GM21447 (cell line): ENCODE measurements around the gene SLC22A12.

ENCODE experiments used
- ATAC-seq: cut with Tn5 transposase; IDR thresholded peaks from one replicate; pipeline ENCODE4 v1.9.1; 2021; ENCODE audit not compliant: unreplicated experiment

The SLC22A12 gene

DNA sequence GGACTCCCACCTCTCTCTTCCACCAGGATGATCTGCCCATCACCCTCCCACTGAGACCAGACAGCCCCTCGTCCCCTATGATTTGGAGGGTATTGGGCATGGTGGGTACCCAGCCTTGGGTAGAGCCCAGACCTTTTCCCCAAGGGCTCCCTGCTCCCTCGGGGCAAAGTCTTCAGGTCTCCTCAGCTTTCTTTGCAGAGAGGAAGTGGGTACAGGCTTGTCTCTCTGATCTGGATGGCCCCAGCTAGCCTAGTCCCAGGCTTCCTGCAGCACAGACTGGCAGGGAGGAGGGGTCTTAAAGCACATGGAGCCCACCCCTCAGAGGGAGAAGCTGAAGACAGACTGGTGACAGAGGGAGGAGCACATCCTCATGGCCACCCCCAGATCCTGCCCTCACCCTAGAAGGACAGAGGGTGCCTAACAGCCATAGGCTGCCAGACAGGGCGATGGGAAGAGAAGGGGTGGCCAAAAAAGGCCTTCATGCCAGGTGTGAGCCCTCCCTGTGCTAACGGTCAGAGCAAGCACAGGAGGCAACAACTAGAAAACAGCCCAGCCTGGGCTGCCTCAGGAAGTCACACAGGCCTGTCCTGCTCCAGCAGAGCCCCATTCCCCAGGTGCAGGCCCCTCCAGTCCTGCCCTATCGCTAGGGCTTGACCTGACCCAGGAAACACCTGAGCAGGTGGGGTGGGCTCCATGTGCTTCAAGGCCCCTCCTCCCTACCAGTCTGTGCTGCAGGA is 30.4 kb downstream of the SLC22A12 start:
- ATAC-seq = no peak

DNA sequence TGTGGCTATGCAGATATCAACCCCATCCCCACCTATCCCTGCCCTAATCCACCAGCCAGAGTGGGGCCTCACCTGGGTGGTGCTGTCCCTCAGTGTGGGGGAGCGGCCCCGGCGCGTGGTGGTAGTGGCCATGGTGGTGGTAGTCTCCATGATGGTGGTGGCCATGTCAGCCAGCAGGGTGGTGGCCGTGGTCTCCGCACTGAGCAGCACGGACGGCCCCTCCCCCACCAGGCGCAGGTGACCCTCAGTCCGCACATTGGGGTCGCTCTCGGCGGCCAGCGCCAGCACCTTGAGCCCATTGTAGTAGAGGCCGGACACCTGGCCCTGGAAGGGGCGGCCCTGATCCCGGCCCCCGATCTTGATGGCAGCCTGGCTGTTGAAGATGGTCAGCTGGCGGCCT is 31.7 kb downstream of the SLC22A12 start:
- ATAC-seq = no peak

DNA sequence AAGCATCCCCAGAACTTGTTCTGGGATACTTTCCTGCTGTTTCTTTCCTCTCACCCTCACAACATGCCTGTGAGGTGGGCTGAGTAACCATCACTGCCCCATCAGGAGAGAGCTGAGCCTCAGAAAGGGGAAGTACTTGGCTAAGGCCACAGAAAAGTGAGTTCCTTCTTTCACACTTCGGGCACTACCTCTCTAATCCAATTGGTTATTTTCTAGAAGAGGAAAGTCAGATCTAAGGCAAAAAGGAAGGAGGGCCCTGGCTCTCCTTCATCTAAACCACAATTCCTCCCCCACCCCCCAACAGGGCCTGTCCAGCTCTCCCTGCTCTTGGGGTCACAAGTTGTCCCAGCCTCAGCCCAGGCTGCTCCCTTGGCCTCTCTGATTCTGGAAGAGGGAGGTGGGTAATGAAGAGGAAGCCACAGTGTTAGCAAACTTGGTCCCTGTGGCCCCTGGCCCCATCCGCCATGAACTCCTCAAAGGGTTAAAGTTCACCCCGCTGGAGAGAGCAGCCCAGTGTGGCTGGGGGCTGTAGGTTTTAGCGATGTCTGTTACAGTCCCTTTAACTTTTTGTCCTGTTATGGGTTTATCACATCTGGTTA is 34.0 kb downstream of the SLC22A12 start:
- no peak for ATAC-seq

DNA sequence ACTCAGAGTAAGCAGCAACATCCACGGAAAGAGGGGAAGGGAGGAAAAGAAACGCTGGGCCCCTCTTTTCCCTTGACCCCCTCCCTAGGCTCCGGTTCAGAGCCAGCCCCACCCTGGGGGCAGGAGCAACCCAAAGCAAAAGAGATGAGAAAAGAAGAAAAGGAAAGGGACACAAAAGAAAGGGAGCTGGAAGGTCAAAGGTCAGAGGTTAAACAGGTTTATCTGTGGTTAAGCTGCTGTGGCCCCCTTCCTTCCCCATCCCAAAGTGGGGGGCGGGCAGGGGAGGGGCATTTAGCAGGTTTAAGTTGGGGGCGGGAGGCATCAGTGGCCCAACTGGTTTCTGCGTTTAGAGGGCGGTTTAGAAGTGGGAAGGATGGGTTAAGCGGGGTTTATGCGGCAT is 35.6 kb downstream of the SLC22A12 start:
- no peak for ATAC-seq

DNA sequence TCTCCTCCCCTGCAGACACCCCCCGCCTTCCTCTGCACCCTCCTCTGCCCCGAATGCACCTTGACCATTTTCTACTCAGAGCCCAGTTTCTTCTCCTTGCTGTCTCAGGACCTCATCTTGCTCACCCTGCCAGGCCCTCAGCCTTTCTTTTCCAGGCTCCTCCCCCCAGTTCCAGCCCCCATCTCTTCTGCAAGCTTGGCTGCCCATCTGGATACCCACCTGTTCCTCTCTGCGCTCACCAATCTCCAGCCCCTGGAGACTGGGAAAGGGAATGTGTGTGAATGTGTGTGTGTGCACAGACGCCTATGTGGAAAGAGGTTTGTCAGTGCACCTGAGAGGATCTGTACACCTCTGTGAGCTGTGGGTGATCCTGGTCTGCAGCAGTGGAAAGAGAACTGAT is 36.4 kb downstream of the SLC22A12 start:
- ATAC-seq = no peak

DNA sequence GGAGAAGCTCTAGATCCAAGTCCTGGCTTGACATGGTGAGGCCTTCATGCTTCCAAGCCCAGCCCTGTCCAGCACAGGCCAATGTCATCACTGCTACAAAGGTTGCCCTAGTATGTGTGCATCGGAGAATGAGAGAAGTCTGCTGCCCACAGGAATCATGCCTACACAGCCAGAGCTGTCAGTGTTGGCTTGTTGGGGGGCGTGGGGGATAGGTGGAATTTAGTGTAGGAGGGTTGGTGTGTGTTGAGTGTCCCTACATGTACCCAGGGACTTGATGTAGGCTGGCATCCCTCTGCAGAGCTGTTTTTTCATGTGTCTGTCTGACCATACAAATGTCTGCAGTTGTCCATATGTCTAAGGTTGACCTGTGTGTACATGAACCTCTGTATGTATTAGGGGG is 37.6 kb downstream of the SLC22A12 start:
- ATAC-seq = no peak

DNA sequence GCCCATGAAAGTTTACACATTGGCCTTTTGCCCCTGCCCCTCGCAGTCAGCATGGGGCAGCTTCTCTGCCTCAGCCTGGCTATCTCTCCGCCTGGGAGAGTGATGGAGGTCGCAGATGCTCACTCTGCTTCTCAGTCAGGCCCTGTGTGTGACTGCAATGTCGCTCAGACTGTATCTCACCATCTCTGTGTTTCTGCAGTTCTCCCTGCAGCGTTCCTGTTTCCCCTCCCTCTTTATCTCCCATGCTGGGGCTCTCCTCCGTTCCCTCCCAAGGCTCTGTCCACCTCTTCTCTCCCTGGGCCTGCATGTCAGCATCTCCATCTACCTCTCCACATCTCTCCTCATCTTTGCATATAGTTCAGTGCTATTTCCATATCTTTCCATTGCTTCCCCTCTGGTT is 38.1 kb downstream of the SLC22A12 start:
- ATAC-seq = no peak

DNA sequence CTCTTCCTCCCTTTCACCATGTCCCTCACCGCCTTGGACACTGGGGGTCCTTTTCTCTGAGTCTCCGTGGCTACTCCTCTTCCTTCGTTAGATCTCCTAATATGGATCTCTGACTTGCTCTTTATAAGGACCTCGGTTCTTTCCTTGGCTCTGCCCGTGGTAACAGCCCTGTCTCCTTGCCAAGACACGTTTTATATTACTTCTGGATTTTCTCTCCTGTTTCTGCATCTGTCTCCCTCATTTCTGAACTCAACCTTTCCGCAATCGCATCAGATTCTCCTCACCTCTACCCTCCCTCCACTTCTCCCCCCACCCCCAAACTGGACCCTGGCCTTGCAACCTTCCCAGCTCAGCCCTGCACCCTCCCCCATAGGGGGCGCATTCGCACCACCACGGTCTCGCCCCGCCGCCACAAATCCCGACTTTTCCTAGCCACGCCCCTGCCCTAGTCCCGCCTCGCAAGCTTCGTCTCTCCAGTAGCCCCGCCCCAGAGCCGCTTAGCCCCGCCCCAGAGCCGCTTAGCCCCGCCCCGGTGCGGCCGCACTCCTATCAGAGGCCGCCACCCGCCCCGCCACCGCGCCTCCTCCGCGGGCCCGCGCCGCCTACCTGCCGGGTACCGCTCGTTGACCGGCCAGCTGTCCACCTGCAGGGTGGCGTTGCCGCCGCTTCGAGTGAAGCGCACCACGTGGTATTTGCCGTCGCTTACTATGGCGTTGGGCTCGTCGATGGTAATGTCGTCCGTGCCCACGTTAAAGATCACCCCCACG is 39.0 kb downstream of the SLC22A12 start:
- no peak for ATAC-seq

DNA sequence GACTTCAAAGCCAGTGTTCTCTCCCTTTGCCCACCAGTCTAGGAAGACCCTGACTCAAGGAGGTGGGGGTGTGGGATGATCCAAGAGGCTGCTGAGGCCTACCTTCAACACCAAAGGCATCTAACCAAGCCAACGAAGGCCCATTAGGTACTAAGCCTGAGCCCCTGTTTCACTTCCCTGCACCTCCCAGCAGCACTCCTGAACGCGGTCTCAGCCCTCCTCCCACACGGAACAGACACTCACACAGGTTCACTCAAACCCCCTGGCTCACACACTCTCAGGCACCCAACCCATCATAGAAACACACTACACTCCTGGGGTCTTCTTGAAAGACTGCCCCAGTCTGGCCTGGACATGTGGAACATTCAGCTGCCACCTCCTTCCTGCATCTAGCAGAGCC is 40.7 kb downstream of the SLC22A12 start:
- ATAC-seq = no peak

DNA sequence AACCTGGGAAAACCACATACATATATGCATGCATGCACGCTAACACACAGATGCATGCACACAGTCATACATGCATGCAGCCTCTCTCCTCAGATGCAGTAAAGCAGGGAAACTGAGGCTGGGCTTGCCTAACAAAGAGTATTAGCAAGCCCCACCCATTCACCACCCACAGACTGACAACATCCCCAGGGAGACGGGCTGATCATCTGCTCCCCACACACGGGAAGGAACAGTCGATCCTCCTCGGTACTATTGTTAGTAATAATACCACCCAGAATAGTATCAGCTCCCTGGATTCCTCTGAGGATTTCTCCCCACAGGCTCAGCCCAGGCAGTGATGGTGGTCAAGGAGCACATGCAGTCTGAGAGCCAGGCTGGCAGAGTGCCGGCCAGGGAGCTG is 41.2 kb downstream of the SLC22A12 start:
- no peak for ATAC-seq

DNA sequence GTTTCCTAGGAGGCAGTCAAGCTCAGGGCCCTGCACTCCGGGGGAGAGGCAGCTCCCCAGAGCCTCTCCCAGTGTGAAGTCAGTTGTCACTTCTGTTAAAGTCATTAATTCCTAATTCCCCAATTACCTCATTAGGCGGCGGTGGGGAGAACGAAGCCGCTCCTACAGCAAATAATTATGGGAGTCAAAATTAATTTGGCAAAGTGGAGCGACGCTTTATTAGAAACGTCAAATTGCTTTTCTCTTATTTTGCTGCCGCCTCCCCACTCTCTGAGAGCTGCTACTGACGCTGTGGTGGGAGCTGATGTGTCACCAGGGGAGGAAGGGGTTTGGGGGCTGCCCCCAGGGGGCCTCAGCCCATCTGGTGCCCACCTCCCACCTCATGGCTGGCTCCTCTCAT is 41.6 kb downstream of the SLC22A12 start:
- no peak for ATAC-seq

DNA sequence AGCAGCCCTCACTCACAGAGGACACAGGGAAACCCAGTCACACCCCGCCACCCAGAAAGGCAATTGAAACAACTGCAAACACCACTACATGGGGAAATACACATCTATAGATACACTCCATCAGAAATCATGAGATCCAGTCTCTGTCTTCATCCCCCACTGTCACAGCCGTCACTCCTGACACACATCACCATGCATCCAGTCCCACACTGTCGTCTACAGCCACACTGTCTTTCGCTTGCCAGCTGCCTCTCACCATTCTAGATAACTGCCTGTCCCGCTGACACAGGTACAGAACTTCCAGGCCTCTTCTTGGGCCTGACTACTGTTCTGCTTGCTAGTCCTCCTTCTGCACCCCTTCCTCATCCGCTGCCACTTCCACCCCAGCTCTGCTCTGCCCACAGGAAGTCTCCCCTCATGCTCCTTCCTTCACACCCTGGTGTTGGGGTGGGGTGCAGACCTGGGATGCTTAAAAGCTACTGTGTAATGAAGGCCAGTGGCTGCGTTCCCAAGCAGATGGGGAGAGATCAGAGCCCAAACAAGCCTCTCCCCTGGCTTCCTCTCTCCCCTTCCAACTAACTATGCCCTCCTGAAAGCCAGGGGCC is 42.6 kb downstream of the SLC22A12 start:
- ATAC-seq = no peak

DNA sequence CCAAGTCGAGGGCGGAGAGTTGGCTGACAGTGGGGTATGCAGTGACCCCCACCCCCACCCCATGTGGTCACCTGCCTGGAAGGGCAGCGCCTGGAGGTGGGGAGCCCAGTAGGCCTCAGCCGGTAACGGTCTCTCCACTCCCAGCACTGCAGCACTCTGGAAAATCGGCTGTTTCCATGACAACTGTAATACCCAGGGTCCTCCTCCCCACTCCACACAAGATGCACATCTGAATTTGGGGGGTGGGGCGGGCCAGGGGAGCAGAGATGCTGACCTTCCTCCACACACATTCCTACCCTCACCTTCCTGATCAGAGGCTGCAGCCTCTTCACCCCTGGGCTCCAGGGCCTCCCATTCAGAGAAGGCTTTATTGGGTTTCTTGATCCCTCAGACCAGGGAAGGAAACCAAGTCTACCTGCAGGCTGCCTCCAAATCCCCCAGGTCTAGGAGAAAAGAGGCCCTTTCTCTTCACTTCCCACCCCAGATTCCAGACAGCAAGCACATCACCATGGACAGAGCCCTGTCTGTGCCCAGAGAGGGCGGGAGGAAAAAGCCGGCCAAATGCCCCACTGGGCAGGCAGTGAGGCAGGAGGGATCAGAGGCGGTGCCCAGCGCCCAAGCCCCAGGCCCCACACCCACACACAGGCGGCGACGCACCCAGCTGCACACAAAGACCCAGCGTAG is 46.5 kb downstream of the SLC22A12 start:
- no peak for ATAC-seq

DNA sequence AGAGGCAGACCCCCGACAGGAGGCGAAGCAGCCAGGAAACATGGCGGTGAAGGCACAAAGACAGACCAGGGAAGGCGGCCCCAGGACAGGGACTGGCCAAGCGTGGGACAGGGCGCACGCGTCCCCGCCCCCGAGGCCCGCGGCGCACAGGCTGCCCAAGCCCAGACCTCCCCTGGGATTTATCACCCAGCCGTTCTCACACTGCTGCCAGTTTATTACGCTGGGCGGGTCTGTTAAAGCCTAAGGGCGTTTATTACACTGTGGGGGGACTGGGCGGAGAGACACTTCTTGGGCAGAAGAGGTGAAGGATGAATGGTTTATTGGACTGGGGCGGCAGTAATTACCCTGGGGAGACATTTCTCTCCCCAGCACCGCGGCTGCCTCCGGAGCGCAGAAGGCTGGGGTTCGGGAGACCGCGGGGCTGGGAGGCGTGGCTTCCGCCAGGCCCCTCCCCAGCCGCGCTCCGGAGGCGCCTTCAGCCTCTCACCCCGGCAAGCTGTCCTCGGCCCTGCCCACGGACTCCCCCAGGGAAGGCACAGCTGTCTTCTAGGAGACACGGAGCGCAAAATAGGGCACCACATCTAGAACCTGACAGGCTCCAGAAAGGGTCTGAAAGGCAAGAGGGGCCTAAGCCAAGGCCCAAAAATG is 47.1 kb downstream of the SLC22A12 start:
- ATAC-seq = no peak

DNA sequence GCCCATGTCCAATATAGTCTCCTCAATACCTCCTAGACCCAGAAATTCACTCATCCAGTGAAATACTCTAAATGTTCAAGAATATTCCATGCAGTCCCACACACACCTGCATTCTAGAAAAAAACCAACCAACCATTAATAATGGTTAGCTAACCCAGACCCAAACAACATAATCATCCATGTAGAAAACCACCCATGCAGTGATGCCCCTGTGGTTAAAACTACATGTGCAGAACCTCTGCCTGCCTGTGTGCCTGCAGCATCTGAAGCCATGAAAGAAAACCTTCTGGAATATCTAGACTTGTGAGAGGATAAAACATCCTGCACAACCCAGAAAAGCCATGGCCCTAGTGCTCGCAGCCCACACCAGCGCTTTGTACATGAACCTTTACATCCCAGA is 47.8 kb downstream of the SLC22A12 start:
- ATAC-seq = no peak

DNA sequence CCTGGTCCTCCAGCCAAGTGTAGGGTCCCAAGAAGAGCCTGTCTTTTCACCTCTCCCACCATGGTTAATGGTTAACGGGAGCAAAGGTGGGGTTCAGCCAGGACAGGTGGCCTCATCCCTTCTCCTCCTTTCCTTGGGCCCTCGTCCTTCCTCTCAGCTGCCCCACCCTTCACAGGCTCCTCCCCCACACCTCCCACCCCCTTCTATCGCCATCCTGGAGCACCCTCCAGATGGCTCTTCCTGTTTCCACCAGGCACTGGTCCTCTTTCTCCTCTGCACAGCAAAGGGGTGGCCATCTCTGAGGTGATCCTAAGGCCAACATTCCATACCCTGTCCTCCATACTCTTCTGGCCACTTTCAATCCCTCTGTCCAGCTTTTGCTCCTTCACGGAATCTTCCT is 48.9 kb downstream of the SLC22A12 start:
- no peak for ATAC-seq

DNA sequence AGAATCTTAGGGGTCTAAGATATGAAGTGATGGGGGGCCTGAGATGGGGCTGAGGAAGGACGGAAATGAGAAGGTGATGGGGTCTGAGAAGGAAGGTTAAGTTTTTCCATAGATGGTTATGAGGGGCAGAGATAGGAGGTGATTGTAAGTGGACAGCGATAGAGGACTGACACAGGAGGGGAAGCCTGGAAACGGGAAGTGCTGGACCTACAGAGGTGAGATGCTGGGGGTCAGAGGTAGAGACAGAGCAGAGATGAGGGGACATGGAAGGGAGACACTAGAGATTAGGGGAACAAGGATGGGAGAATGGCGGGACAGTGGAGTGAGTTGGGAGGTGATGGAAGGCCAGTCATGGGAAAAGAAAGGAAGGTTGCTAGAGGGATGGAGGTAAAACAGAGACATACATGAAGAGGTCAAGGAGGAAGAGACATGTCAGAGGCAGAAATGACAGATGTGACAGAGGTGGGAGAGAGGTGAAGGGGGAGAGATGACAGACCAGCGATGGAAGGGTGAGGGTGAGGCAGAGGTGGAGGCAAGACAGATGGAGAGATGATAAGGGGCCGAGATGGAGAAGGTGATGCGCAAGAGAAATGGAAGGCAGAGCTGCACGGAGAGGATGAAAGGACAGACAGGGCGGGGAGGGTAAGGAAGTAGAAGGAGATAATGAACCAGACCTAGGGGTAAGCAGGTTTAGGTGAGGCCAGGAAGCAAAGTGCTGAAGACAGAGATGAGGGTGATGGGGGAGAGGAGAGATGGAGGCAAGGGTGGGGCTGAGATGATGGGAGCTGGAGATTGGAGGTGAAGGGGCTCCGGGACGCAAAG is 50.8 kb downstream of the SLC22A12 start:
- ATAC-seq = no peak

DNA sequence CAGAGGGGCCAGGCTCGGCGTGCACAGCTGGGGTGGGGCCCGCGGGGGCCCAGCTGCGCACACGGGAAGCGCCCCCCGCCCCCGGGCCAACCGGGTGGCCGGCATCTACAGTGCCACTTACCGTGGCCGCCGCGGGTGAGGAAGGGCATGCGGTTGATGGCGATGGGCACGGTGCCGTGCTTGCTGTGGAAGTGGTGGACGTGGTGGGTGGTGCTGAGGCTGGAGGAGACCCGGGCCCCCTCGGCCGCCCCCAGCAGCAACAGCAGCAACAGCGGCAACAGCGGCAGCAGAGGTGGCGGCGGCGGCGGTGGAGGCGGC is 51.4 kb downstream of the SLC22A12 start:
- no peak for ATAC-seq

DNA sequence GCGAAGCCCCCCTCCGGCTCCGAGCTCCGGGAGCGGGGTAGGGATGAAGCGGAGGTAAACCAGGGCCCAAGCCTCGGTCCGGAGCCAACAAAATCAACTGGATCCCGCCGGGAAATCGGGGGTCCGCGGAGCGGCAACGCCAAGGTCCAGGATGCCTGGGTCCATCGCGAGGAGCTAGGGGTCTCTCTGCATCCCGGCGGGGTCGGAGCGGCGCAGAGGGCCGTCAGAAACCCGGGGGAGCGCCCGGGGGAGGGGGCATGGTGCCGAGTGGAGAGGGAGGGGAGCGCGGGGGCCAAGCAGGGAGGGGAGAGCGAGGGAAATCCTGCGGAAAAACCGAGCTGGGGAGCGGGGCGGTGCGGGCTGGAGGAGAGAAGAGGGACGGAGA is 51.8 kb downstream of the SLC22A12 start:
- no peak for ATAC-seq

DNA sequence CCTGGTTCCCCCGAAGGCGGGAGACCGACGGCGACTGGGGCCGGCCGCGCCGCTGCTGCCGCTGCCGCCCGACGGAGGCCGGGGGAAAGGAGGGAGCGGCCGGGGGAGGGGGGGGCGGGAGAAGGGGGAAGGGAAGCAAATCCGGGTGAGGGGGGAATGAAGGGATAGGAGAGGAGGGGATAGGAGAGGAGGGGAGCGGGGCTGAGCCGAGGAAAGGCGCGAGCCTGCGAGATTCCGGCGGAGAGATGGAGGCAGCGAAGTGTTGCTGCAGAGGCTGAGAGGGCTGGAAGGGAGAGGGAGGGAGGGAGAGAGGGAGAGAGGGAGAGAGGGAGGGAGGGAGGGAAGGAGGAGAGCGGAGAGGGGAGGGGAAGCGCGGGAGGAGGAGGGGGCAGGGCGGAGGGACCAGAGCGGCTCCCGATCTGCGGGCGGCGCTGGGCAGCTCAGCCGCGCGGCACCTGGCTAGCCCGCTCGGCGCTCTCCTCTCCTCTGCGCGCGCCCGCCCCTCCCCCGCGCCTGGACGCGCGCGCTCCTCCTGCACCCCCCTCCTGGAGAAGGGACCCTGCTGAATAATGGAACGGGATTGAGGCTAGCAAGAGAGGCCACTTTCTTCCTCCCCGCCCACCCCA is 52.3 kb downstream of the SLC22A12 start:
- ATAC-seq = no peak
